C4-2B (cell line): ENCODE measurements around the gene ATP5F1D.

ENCODE experiments used
- H3K27ac ChIP-seq: fragments of 450-650 bp; 2 replicates; pipeline ENCODE4 v1.5.1; 2017
- ZFX ChIP-seq: fragments of 450-650 bp; IDR thresholded peaks from 2 replicates; pipeline ENCODE4 v1.6.1; 2017
- TF ChIP-seq, protein P1 (sequence below): fragments of 450-650 bp; conservative IDR thresholded peaks from 2 replicates; pipeline ENCODE4 v1.5.1; 2017; ENCODE audit warnings: mild to moderate bottlenecking

The ATP5F1D gene

GRCh38 chr19:1231729-1232637 lies 9.6 kb upstream of the ATP5F1D start:
- TF ChIP-seq, protein P1, sequence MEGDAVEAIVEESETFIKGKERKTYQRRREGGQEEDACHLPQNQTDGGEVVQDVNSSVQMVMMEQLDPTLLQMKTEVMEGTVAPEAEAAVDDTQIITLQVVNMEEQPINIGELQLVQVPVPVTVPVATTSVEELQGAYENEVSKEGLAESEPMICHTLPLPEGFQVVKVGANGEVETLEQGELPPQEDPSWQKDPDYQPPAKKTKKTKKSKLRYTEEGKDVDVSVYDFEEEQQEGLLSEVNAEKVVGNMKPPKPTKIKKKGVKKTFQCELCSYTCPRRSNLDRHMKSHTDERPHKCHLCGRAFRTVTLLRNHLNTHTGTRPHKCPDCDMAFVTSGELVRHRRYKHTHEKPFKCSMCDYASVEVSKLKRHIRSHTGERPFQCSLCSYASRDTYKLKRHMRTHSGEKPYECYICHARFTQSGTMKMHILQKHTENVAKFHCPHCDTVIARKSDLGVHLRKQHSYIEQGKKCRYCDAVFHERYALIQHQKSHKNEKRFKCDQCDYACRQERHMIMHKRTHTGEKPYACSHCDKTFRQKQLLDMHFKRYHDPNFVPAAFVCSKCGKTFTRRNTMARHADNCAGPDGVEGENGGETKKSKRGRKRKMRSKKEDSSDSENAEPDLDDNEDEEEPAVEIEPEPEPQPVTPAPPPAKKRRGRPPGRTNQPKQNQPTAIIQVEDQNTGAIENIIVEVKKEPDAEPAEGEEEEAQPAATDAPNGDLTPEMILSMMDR = no peak
- no peak for TF ChIP-seq ZFX
- no peak overlapping the region for H3K27ac ChIP-seq

DNA sequence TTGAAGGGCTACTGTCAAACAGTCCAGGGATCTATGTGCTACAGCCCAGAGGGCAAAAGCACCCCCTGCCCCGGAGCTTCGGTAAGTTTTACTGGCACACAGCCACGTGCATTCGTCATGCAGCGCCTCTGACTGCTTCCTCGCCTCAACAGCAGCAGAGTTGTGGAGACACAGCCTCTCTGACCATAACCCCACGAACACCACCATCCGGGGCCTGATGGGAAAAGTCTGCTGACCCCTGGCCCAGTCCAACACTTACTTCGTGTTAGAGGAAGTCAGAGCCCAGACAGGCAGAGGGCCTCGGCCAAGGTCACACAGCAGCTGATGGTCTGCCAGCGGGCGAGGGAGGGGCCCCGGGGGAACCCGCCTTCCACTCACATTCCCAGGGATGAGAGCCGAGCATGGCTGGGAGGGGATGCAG lies 8.9 kb upstream of the ATP5F1D start:
- H3K27ac ChIP-seq = no peak overlapping the region
- TF ChIP-seq, protein P1 = no peak
- TF ChIP-seq ZFX = no peak

DNA sequence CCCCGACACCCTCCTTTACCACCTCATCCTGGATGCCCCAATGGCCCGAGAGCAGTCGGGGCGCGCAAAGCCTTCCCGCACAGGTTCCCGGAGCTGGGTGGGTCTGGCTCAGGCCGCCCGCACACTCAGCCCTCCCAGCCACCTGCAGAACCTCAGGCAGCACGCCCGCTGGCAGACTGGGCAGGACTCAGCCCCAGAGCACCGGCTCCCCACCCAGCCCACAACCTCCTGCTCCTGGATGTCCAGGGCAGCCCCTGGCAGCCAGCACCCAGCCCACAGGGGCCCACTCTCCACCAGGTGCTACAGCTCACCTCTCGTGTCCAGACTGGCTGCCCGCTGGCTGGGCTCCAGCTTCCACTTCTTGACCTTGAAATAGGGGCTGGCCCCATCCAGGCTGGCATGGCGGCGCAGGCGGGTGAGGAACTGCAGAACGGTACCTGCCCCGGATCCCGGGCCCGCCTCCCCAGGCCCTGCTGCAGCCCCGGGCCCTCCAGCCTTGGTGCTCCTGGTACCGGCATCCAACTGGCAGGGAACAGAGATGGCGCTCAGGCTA lies 8.4 kb upstream of the ATP5F1D start:
- no peak overlapping the region for H3K27ac ChIP-seq
- TF ChIP-seq, protein P1 = no peak
- TF ChIP-seq ZFX = no peak

DNA sequence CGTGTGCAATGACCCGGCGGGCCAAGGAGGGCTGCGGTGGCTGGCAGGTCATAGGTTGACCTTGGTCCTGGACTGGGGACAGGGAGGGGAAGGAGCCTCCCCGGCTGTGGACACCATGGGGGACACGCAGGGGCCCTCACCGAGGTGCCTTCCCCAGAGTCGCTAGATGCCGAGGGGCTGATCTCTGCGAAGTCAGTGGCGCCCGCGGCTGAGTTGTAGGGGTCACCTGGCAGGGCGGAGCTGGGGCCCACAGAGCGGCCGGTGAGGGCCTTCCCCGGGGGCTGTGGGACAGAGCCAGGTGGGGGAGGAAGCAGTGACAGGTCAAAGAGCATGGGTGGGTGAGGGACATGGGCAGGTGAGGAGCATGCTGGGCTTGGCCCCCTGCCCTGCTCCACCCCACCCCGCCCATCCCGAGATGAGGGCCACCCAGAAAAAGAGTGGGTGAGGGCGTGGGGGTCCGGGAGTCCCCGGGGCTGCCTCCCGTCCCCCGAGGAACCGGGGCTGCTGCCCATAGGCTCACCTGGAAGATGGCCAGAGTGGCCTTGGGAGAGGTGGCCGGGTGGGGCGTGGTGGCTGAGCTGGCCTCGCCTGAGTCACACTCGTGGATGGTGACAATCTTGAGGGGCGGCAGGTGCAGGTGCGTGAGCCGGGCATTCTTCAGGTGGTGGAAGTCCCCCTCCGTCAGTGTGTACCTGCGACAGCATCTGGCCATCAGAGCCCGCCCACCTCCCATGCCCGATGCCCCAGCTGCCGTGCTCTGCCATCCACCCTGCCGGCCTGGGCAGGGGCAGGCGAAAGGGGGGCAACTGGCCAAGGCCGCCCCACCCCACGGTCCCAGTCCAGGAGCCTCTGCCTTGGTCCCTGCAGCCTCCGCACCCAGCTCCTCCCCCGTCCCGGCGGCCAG lies 7.2 kb upstream of the ATP5F1D start:
- no peak overlapping the region for H3K27ac ChIP-seq
- no peak for TF ChIP-seq ZFX
- TF ChIP-seq, protein P1 = no peak

DNA sequence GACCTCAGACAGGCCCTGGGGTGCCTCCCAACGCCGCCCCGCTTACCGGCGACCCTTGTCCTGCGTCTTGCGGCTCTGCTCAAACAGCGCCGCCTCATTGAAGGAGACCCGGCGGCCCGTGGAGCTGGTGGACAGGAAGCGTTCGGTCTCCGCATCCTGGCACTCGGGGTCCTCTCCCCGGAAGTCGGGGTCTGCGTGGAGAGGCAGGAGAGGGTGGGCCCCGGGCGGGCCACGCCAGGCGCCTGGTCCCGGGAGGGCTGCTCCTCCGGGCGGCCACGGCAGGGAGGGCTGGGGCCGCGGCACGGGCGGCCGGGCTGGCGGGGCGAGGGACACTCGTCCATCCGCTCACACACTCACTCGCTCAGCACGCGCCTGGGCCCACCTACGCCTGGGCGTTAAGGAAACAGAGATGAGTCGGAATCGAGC lies 6.6 kb upstream of the ATP5F1D start:
- TF ChIP-seq ZFX = no peak
- TF ChIP-seq, protein P1 = no peak

GRCh38 chr19:1235625-1236538 lies 5.7 kb upstream of the ATP5F1D start:
- H3K27ac ChIP-seq = no peak overlapping the region
- TF ChIP-seq, protein P1 = no peak
- no peak for TF ChIP-seq ZFX

More for the DNA sequence above, 6.6 kb upstream of the ATP5F1D start:
- no peak overlapping the region for H3K27ac ChIP-seq
